HG02678 (cell line): ENCODE measurements around the gene VWCE.
"Not testable (repeated sequence)": the region's sequence is repeated elsewhere in the genome, so short reads cannot be mapped to it uniquely, and the experiment has no call there.

Source experiments
- ATAC-seq: cut with Tn5 transposase; IDR thresholded peaks from one replicate; pipeline ENCODE4 v1.9.1; 2021; ENCODE audit warnings: mild to moderate bottlenecking, moderate library complexity; ENCODE audit not compliant: unreplicated experiment

The VWCE gene

GRCh38 chr11:61222047-61222446 is 73.1 kb downstream of the VWCE start, which contains the start of gene PGA4:
Gene PGA4, plus strand, starts transcription at chr11:61222347. Its CDS starts 54 bp downstream, at chr11:61222401.
- not testable (repeated sequence) for ATAC-seq

- ATAC-seq: not testable (repeated sequence)
These were observed 76.1 kb downstream of the VWCE start for GRCh38 chr11:61219016-61219415.

- not testable (repeated sequence) for ATAC-seq
These were observed 76.8 kb downstream of the VWCE start for GRCh38 chr11:61218306-61218705.

GRCh38 chr11:61213711-61214324 is 81.3 kb downstream of the VWCE start:
- not testable (repeated sequence) for ATAC-seq

GRCh38 chr11:61212202-61212601 is 82.9 kb downstream of the VWCE start:
- ATAC-seq: not testable (repeated sequence)

GRCh38 chr11:61211327-61211952 is 83.7 kb downstream of the VWCE start:
- ATAC-seq: not testable (repeated sequence)

GRCh38 chr11:61210629-61211028 is 84.5 kb downstream of the VWCE start:
- not testable (repeated sequence) for ATAC-seq
